Body of pancreas (tissue), 4 donors: ENCODE data around the gene MEG3. TPM values are rescaled to one million over a fixed set of nuclear protein-coding genes. Genes with fewer than 3 reads are reported as not detected.

Source experiments
- ATAC-seq: fragments of 150-250 bp; one replicate; pipeline ENCODE4 v1.9.1; 2016
- DNase-seq, 4 donors: peaks; one replicate each; pipeline ENCODE4 v3.0.0-alpha.2; 2019
- H3K27ac ChIP-seq, 4 donors: fragments of 200-600 bp; sonication (generic); 1 replicate in 3 of 4; 2 replicates in 1 of 4; pipeline versions ENCODE4 v1.5.1 to v1.6.1; 2016 to 2019; ENCODE audit warnings: mild to moderate bottlenecking in 1 of 4, mixed read lengths in 1 of 4, moderate library complexity in 1 of 4
- H3K27me3 ChIP-seq, 2 donors: fragments of 200-600 bp; sonication (generic); one replicate each; pipeline ENCODE4 v1.6.0; 2016; ENCODE audit warnings: mild to moderate bottlenecking in 1 of 2
- H3K36me3 ChIP-seq, 2 donors: fragments of 200-600 bp; sonication (generic); replicated peaks in 1 of 2; 2 replicates each; pipeline ENCODE4 v1.5.1; 2016; ENCODE audit warnings: low read depth in 2 of 2; ENCODE audit not compliant: insufficient read depth in 1 of 2
- H3K4me1 ChIP-seq: fragments of 200-600 bp; sonication (generic); one replicate; pipeline ENCODE4 v1.6.0; 2016
- H3K4me3 ChIP-seq, 2 donors: fragments of 200-600 bp; sonication (generic); 1 replicate in 1 of 2; 2 replicates in 1 of 2; pipeline ENCODE4 v1.5.1; 2016 to 2019
- H3K9me3 ChIP-seq, 3 donors: fragments of 200-600 bp; sonication (generic); 1 replicate in 2 of 3; 2 replicates in 1 of 3; pipeline ENCODE4 v1.5.1; 2016
- POLR2A ChIP-seq, 3 donors: fragments of 450-650 bp; IDR thresholded peaks; one replicate each; pipeline ENCODE4 v1.6.1; 2016; ENCODE audit warnings: antibody characterized with exemption in 3 of 3, mild to moderate bottlenecking in 2 of 3
- WGBS, 2 donors: methylation state at CpG; one replicate each; pipeline ENCODE4 v1.1.5; 2017; 5-methylcytosine and 5-hydroxymethylcytosine counted together
- intact Hi-C: fragments of 100-400 bp; cut with DNase I; formaldehyde crosslinking; loops from one replicate; pipeline ENCODE4 v1.15.1; 2023
- total RNA-seq, 2 donors: library from RNA; depleted of rRNA; stranded (reverse); fragments of >200 nt; gene quantifications; one replicate each; pipeline ENCODE4 v1.1.0, GENCODE V29; 2016
- TF ChIP-seq, protein P1 (sequence below), 7 experiments: fragments of 450-650 bp in 4 of 7; fragments of 200-600 bp in 3 of 7; sonication (generic) in 3 of 7; IDR thresholded peaks; one replicate each; pipeline ENCODE4 v1.5.1; 2016 to 2019; ENCODE audit warnings: antibody characterized with exemption in 7 of 7

The MEG3 gene
- total RNA-seq, 2 donors from 2014 or later: 150 to 537 TPM

DNA sequence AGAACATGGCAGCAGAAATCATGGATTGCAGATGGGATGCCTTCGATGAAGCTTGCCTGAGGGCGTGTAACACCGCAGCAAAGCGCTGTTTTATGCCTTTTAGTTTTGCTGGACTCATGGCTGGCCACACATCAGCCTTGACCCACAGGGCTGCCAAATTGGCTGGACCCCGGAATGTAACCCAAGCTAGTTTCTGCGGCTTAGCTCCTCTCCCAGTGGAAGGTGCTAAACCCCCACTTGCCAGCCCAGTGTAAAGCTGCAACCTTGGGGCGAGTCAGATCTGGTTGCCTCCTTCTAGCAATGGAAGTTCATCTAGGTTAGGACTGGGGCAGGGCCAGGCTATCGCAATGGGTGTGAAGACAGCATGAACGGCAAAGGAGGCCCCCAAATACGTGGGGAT lies 38.3 kb downstream of the MEG3 start:
- Histone ChIP-seq H3K36me3 (no peaks in the 10 kb centered on the region), H3K9me3 (no peaks in the 10 kb centered on the region), H3K27ac (no peak overlapping the region), H3K4me1 (no peaks in the 10 kb centered on the region), H3K27me3 (no peaks in the 10 kb centered on the region), H3K4me3 (no peak overlapping the region)
- TF ChIP-seq, protein P1, sequence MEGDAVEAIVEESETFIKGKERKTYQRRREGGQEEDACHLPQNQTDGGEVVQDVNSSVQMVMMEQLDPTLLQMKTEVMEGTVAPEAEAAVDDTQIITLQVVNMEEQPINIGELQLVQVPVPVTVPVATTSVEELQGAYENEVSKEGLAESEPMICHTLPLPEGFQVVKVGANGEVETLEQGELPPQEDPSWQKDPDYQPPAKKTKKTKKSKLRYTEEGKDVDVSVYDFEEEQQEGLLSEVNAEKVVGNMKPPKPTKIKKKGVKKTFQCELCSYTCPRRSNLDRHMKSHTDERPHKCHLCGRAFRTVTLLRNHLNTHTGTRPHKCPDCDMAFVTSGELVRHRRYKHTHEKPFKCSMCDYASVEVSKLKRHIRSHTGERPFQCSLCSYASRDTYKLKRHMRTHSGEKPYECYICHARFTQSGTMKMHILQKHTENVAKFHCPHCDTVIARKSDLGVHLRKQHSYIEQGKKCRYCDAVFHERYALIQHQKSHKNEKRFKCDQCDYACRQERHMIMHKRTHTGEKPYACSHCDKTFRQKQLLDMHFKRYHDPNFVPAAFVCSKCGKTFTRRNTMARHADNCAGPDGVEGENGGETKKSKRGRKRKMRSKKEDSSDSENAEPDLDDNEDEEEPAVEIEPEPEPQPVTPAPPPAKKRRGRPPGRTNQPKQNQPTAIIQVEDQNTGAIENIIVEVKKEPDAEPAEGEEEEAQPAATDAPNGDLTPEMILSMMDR (IDR thresholded peaks at IDR 0.05): no peak
- TF ChIP-seq POLR2A (IDR thresholded peaks at IDR 0.05): no peak
- DNase-seq (no peak), ATAC-seq (no peak)
- 77 to 85% methylated on average over 10 of the region's 10 CpGs for WGBS, 2 donors
- intact Hi-C loops: no loop called here

DNA sequence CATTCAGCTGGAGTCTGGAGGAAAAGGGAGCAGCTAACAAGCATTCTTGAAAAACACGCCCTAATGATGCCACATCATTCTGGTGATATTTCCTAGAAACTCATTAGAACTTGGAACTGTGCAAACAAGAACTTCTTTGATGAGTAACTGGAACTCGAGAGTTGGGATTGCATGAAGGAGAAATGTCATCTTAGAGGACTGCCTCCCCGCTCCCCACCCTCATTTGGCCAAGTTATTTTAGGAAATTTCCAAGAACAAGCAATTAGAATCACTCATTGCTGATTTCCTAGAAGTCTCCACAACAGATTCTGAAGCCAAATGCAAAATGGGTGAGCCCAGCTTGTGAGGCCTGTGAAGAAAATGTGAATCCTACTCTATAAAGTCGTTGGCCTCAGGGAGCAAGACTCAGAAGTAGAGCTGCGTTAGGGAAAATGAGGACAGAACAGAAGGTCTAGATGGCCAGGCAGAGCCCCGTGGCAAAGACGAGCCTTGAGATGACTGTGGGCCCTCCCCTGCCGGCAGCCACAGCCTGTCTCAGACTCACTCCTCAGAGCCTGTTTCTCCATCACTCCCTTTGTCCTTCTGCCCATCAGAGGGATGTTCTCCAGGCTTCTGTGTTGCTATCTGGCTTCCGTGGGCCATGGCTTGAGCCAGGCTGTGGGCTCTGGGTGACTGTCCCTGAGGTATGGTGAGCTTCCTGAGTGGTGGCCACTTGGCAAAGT lies 39.2 kb downstream of the MEG3 start:
- H3K9me3 ChIP-seq: no peaks in the 10 kb centered on the region
- no peak for ATAC-seq
- H3K27me3 ChIP-seq: no peaks in the 10 kb centered on the region
- 63 to 76% methylated on average over 9 of the region's 9 CpGs for WGBS, 2 donors
- H3K36me3 ChIP-seq: no peaks in the 10 kb centered on the region
- intact Hi-C loops: no loop called here
- no peak overlapping the region for H3K4me3 ChIP-seq
- TF ChIP-seq, protein P1 (IDR thresholded peaks at IDR 0.05): no peak
- no peak for TF ChIP-seq POLR2A (IDR thresholded peaks at IDR 0.05)
- DNase-seq: no peak
- H3K27ac ChIP-seq: no peak overlapping the region
- no peaks in the 10 kb centered on the region for H3K4me1 ChIP-seq

- no peak for DNase-seq
- no peak overlapping the region for H3K4me3 ChIP-seq
- intact Hi-C loops: no loop called here
- H3K27ac ChIP-seq: no peak overlapping the region
- no peaks in the 10 kb centered on the region for H3K4me1 ChIP-seq
- no peak for TF ChIP-seq POLR2A (IDR thresholded peaks at IDR 0.05)
- TF ChIP-seq, protein P1 (IDR thresholded peaks at IDR 0.05): no peak
- ATAC-seq: no peak
- no peaks in the 10 kb centered on the region for H3K9me3 ChIP-seq
- H3K36me3 ChIP-seq: no peaks in the 10 kb centered on the region
- no peaks in the 10 kb centered on the region for H3K27me3 ChIP-seq
- 83% methylated on average over 17 to 22 of the region's 22 CpGs for WGBS, 2 donors
Measured at GRCh38 chr14:100865682-100866591, 40.0 kb downstream of the MEG3 start.

DNA sequence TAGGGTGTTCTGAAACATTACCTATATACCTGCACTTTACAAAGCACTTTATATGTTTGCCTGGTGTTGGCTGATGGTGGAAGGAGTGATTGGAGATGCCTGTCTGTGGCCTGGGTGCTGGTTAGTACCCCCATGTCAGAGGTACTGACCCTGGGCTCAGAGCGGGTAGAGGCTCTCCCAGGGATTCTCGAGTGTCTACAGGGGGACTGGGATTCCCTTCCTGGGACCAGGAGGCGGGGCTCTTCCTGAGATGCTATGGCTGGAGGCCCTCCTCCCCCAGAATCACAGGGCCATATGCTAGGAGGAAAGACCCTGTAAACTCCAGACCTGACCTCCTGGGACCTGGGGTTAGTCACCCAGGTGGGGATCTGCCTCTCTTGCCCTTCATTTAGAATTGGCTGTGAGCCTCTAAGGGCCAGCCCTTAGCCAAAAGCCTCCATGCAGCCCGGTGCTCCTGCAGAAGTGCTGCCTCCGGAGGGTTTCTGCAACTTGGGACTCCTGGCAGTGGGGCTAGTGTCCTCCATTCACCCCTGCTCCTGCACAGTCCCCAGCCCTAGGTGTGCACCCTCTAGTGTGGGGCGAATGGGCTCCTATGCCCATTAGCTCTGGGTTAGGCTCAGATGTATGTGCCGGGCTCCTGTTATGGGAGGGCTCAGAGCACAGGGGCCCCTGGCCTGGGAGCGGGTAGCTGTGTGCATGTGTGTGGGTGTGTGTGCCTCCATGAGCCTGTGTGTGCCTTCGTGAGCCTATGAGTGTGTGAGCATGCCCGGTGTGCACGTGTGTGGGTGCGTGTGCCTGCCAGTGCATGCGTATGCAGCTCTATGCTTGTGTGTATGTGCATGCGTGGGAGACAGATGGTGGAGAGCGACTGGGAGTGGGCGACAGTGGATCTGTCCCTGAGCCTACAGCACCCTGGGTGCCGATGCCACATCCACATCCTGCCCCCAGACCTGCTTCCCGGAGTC lies 41.0 kb downstream of the MEG3 start:
- intact Hi-C loops: no loop called here
- no peak for ATAC-seq
- Histone ChIP-seq H3K9me3 (no peaks in the 10 kb centered on the region), H3K4me1 (no peaks in the 10 kb centered on the region), H3K4me3 (no peak overlapping the region), H3K27me3 (no peaks in the 10 kb centered on the region), H3K27ac (no peak overlapping the region), H3K36me3 (no peaks in the 10 kb centered on the region)
- TF ChIP-seq, protein P1 (IDR thresholded peaks at IDR 0.05): no peak
- TF ChIP-seq POLR2A (IDR thresholded peaks at IDR 0.05): no peak
- WGBS, 2 donors: 82 to 87% methylated on average over 12 to 18 of the region's 18 CpGs
- no peak for DNase-seq
